H9 (cell line): ENCODE data around the gene GHR. TPM values are rescaled to one million over a fixed set of nuclear protein-coding genes. Genes with fewer than 3 reads are reported as not detected.

ENCODE experiments used
- DNase-seq: peaks from one replicate; pipeline ENCODE4 v3.0.0-alpha.2; 2017
- H2AFZ ChIP-seq: one replicate; pipeline ENCODE4 v1.6.1; 2013; ENCODE audit warnings: mild to moderate bottlenecking, low read length, control low read depth, moderate library complexity
- H2AK5ac ChIP-seq: 2 replicates; pipeline ENCODE4 v1.6.1; 2013; ENCODE audit warnings: low read length, control low read depth, mixed read lengths; ENCODE audit not compliant: insufficient read length
- H2BK120ac ChIP-seq: one replicate; pipeline ENCODE4 v1.6.1; 2013; ENCODE audit warnings: low read depth, mild to moderate bottlenecking, low read length, control low read depth, inconsistent platforms; ENCODE audit not compliant: poor library complexity, severe bottlenecking
- H2BK12ac ChIP-seq: 2 replicates; pipeline ENCODE4 v1.6.1; 2013; ENCODE audit warnings: low read length, control low read depth, mixed read lengths, low read depth; ENCODE audit not compliant: insufficient read length
- H2BK15ac ChIP-seq: 2 replicates; pipeline ENCODE4 v1.6.1; 2013; ENCODE audit warnings: low read depth, low read length, control low read depth
- H2BK20ac ChIP-seq: one replicate; pipeline ENCODE4 v1.6.1; 2013; ENCODE audit warnings: low read depth, mild to moderate bottlenecking, low read length, control low read depth, inconsistent platforms; ENCODE audit not compliant: poor library complexity, severe bottlenecking
- H2BK5ac ChIP-seq: 2 replicates; pipeline ENCODE4 v1.6.1; 2013; ENCODE audit warnings: low read length, control low read depth, mixed read lengths; ENCODE audit not compliant: insufficient read length
- H3K14ac ChIP-seq: 2 replicates; pipeline ENCODE4 v1.6.1; 2013; ENCODE audit warnings: low read length, control low read depth; ENCODE audit not compliant: insufficient read depth
- H3K18ac ChIP-seq: 2 replicates; pipeline ENCODE4 v1.6.1; 2013; ENCODE audit warnings: low read depth, mild to moderate bottlenecking, mixed read lengths, low read length, control low read depth; ENCODE audit not compliant: insufficient read length
- H3K23ac ChIP-seq: 2 replicates; pipeline ENCODE4 v1.6.1; 2013; ENCODE audit warnings: low read length, control low read depth, mixed read lengths, low read depth; ENCODE audit not compliant: insufficient read length
- H3K23me2 ChIP-seq: 2 replicates; pipeline ENCODE4 v1.6.1; 2013; ENCODE audit warnings: low read depth, mild to moderate bottlenecking, mixed read lengths, low read length, control low read depth; ENCODE audit not compliant: insufficient read length, poor library complexity, severe bottlenecking
- H3K27ac ChIP-seq: 2 replicates; pipeline ENCODE4 v1.5.1; 2013; ENCODE audit warnings: low read length, control low read depth, mixed read lengths, low read depth; ENCODE audit not compliant: insufficient read length
- H3K27me3 ChIP-seq: 2 replicates; pipeline ENCODE4 v1.6.1; 2013; ENCODE audit warnings: low read length, control low read depth, inconsistent platforms; ENCODE audit not compliant: insufficient read depth
- H3K4ac ChIP-seq: 2 replicates; pipeline ENCODE4 v1.6.1; 2013; ENCODE audit warnings: low read depth, mild to moderate bottlenecking, control low read depth, inconsistent platforms, low read length, moderate library complexity
- H3K4me1 ChIP-seq: 2 replicates; pipeline ENCODE4 v1.6.1; 2013; ENCODE audit warnings: low read length, control low read depth, inconsistent platforms; ENCODE audit not compliant: insufficient read depth
- H3K4me2 ChIP-seq: 2 replicates; pipeline ENCODE4 v1.6.1; 2013; ENCODE audit warnings: low read length, control low read depth, mixed read lengths; ENCODE audit not compliant: insufficient read length, insufficient read depth
- H3K56ac ChIP-seq: 2 replicates; pipeline ENCODE4 v1.6.1; 2013; ENCODE audit warnings: low read depth, mild to moderate bottlenecking, mixed read lengths, low read length, control low read depth; ENCODE audit not compliant: insufficient read length
- H3K79me1 ChIP-seq: 2 replicates; pipeline ENCODE4 v1.6.1; 2013; ENCODE audit warnings: low read depth, mild to moderate bottlenecking, moderate library complexity, low read length, control low read depth, inconsistent platforms; ENCODE audit not compliant: insufficient read depth, poor library complexity, severe bottlenecking
- H3K79me2 ChIP-seq: 2 replicates; pipeline ENCODE4 v1.6.1; 2013; ENCODE audit warnings: low read length, control low read depth, inconsistent platforms; ENCODE audit not compliant: insufficient read depth
- H3K9ac ChIP-seq: 2 replicates; pipeline ENCODE4 v1.6.1; 2013; ENCODE audit warnings: low read length, control low read depth, mixed read lengths; ENCODE audit not compliant: insufficient read length; ENCODE audit errors: extremely low read depth
- H3K9me3 ChIP-seq: one replicate; pipeline ENCODE4 v1.6.1; 2013; ENCODE audit warnings: low read depth, low read length, inconsistent platforms; ENCODE audit not compliant: control insufficient read depth
- H3T11ph ChIP-seq: one replicate; pipeline ENCODE4 v1.6.1; 2013; ENCODE audit warnings: mild to moderate bottlenecking, low read length, control low read depth, inconsistent platforms
- H4K20me1 ChIP-seq: one replicate; pipeline ENCODE4 v1.6.1; 2013; ENCODE audit not compliant: control insufficient read depth, insufficient read length, insufficient read depth
- H4K5ac ChIP-seq: 2 replicates; pipeline ENCODE4 v1.6.1; 2013; ENCODE audit warnings: low read depth, mild to moderate bottlenecking, mixed read lengths, low read length, control low read depth; ENCODE audit not compliant: insufficient read length
- H4K8ac ChIP-seq: replicated peaks from 2 replicates; pipeline ENCODE4 v1.6.1; 2013; ENCODE audit warnings: low read length, control low read depth, mixed read lengths, low read depth; ENCODE audit not compliant: insufficient read length
- H4K91ac ChIP-seq: 2 replicates; pipeline ENCODE4 v1.6.1; 2013; ENCODE audit warnings: low read depth, mild to moderate bottlenecking, moderate library complexity, mixed read lengths, low read length, control low read depth; ENCODE audit not compliant: insufficient read length
- H3K27ac Mint-ChIP-seq, 3 experiments: 2 replicates in 2 of 3; 3 replicates in 1 of 3; pipeline ENCODE4 v1.8.0; 2020 to 2021; ENCODE audit warnings: mixed read lengths in 3 of 3, mild to moderate bottlenecking in 1 of 3, moderate library complexity in 1 of 3
- H3K27me3 Mint-ChIP-seq: 2 replicates; pipeline ENCODE4 v1.8.0; 2021; ENCODE audit warnings: low read depth, mild to moderate bottlenecking, moderate library complexity, mixed read lengths
- H3K36me3 Mint-ChIP-seq, 3 experiments: 2 replicates in 2 of 3; 3 replicates in 1 of 3; pipeline ENCODE4 v1.8.0; 2020 to 2021; ENCODE audit warnings: low read depth in 3 of 3, mixed read lengths in 3 of 3; ENCODE audit not compliant: insufficient read depth in 1 of 3
- H3K4me1 Mint-ChIP-seq, 2 experiments: 2 replicates each; pipeline ENCODE4 v1.8.0; 2020; ENCODE audit warnings: mixed read lengths in 2 of 2
- H3K4me3 Mint-ChIP-seq, 2 experiments: 2 replicates in 1 of 2; 3 replicates in 1 of 2; pipeline ENCODE4 v1.8.0; 2020 to 2021; ENCODE audit warnings: mild to moderate bottlenecking in 2 of 2, mixed read lengths in 2 of 2, moderate library complexity in 1 of 2
- H3K9me3 Mint-ChIP-seq, 2 experiments: 2 replicates in 1 of 2; 3 replicates in 1 of 2; pipeline ENCODE4 v1.8.0; 2020; ENCODE audit warnings: mild to moderate bottlenecking in 2 of 2, mixed read lengths in 2 of 2, moderate library complexity in 1 of 2
- CTCF ChIP-seq: fragments of 200-600 bp; sonication (generic); conservative IDR thresholded peaks from 3 replicates; pipeline ENCODE4 v1.8.0; 2021; ENCODE audit warnings: antibody characterized with exemption, mild to moderate bottlenecking
- WGBS: extraction: QIAGEN DNeasy Blood & Tissue Kit; methylation state at CpG from one replicate; pipeline ENCODE4 v1.1.7; 2013; ENCODE audit warnings: missing lambda C conversion rate, low lambda C conversion rate, mixed read lengths; ENCODE audit not compliant: insufficient read length; ENCODE audit errors: extremely low coverage; 5-methylcytosine and 5-hydroxymethylcytosine counted together
- total RNA-seq: library from RNA; stranded (reverse); gene quantifications from 2 replicates; pipeline ENCODE4 v1.2.1, GENCODE V29; 2021

GHR gene
- total RNA-seq, 1 experiment from 2014 or later = 0.20 TPM

DNA sequence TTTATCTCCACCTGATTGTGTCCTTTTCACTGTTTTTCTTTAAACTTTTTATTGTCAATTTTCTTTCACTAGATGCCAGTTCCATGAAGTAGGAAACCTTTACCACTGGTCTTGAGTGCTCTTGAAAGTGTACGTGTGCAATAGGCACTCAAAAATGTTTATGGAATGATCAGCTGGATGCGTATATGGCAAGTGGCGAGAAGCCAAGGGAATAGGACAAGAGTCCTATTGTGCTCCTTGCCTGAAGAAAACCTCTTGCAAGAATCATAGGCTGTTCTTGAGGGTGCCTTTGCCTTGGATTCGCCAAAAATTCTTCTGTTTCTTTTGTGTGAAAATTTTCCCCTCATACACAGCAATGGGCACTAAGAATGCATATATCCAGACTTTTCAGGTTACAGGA lies 97.7 kb downstream of the GHR start:
- Mint-ChIP-seq H3K4me3 (no peak overlapping the region), H3K4me1 (peaks cover 5 to 6% of the 10 kb centered on the region in 2 experiments), H3K27me3 (no peaks in the 10 kb centered on the region), H3K27ac (no peak overlapping the region), H3K9me3 (peaks cover 17 to 22% of the 10 kb centered on the region in 2 experiments), H3K36me3 (peaks cover 0 to 16% (median 0%) of the 10 kb centered on the region in 3 experiments; a peak in 3 of 7 replicates)
- no peak overlapping the region for H3K23ac ChIP-seq
- no peak overlapping the region for H4K8ac ChIP-seq
- no peak overlapping the region for H3K9ac ChIP-seq
- H2BK15ac ChIP-seq = no peak overlapping the region
- DNase-seq = no peak
- H3K4ac ChIP-seq = no peak overlapping the region
- no peak overlapping the region for H2BK12ac ChIP-seq
- H2BK120ac ChIP-seq = no peak overlapping the region
- no peaks in the 10 kb centered on the region for H3K4me1 ChIP-seq
- H2AK5ac ChIP-seq = no peak overlapping the region
- no peaks in the 10 kb centered on the region for H4K20me1 ChIP-seq
- H3K27ac ChIP-seq = no peak overlapping the region
- no peak overlapping the region for H3K56ac ChIP-seq
- H3K27me3 ChIP-seq = no peaks in the 10 kb centered on the region
- H3K9me3 ChIP-seq = no peaks in the 10 kb centered on the region
- no peaks in the 10 kb centered on the region for H3K79me1 ChIP-seq
- no peaks in the 10 kb centered on the region for H3K79me2 ChIP-seq
- H2AFZ ChIP-seq = no peak overlapping the region
- H2BK5ac ChIP-seq = no peak overlapping the region
- H4K91ac ChIP-seq = no peak overlapping the region
- H4K5ac ChIP-seq = no peak overlapping the region
- H3K18ac ChIP-seq = no peak overlapping the region
- H3K14ac ChIP-seq = no peak overlapping the region
- no CpG with 5 or more reads among the region's 4 CpGs for WGBS
- H3K23me2 ChIP-seq = no peaks in the 10 kb centered on the region
- H2BK20ac ChIP-seq = no peak overlapping the region
- TF ChIP-seq CTCF = no peak
- no peak overlapping the region for H3T11ph ChIP-seq
- no peak overlapping the region for H3K4me2 ChIP-seq
